HG03045 (cell line): ENCODE results near the gene CFAP20DC.
"Not testable (repeated sequence)": the region's sequence is repeated elsewhere in the genome, so short reads cannot be mapped to it uniquely, and the experiment has no call there.

Experiments
- ATAC-seq: cut with Tn5 transposase; IDR thresholded peaks from one replicate; pipeline ENCODE4 v1.9.1; 2021; ENCODE audit warnings: mild to moderate bottlenecking, moderate library complexity; ENCODE audit not compliant: unreplicated experiment

The CFAP20DC gene

GRCh38 chr3:58751235-58751634, 298.6 kb downstream of the CFAP20DC start:
- no peak for ATAC-seq

- no peak for ATAC-seq
These were observed 299.9 kb downstream of the CFAP20DC start for GRCh38 chr3:58749948-58750347.

- ATAC-seq = no peak
These were observed 301.8 kb downstream of the CFAP20DC start for GRCh38 chr3:58748024-58748423.

- ATAC-seq = no peak
These were observed 303.1 kb downstream of the CFAP20DC start for GRCh38 chr3:58746758-58747157.

GRCh38 chr3:58743296-58743695, 306.5 kb downstream of the CFAP20DC start:
- ATAC-seq = no peak

GRCh38 chr3:58742239-58742638, 307.6 kb downstream of the CFAP20DC start:
- no peak for ATAC-seq

GRCh38 chr3:58737644-58738043, 312.2 kb downstream of the CFAP20DC start:
- ATAC-seq = no peak

- no peak for ATAC-seq
These were observed 318.2 kb downstream of the CFAP20DC start for GRCh38 chr3:58731673-58732072.

- no peak for ATAC-seq
These were observed 321.1 kb downstream of the CFAP20DC start for GRCh38 chr3:58728723-58729122.

GRCh38 chr3:58725326-58725853, 324.4 kb downstream of the CFAP20DC start:
- ATAC-seq = no peak

GRCh38 chr3:58724336-58724735, 325.5 kb downstream of the CFAP20DC start:
- no peak for ATAC-seq

- no peak for ATAC-seq
These were observed 326.7 kb downstream of the CFAP20DC start for GRCh38 chr3:58723173-58723572.

- no peak for ATAC-seq
These were observed 327.3 kb downstream of the CFAP20DC start for GRCh38 chr3:58722561-58722960.

GRCh38 chr3:58720526-58720925, 329.3 kb downstream of the CFAP20DC start:
- no peak for ATAC-seq

- ATAC-seq = no peak
These were observed 330.1 kb downstream of the CFAP20DC start for GRCh38 chr3:58719684-58720083.

- ATAC-seq = no peak
These were observed 336.0 kb downstream of the CFAP20DC start for GRCh38 chr3:58713715-58714401.

- no peak for ATAC-seq
These were observed 338.0 kb downstream of the CFAP20DC start for GRCh38 chr3:58711871-58712270.

GRCh38 chr3:58708983-58709382, 340.8 kb downstream of the CFAP20DC start:
- not testable (repeated sequence) for ATAC-seq

GRCh38 chr3:58708116-58708791, 341.6 kb downstream of the CFAP20DC start:
- no peak for ATAC-seq

GRCh38 chr3:58707390-58707930, 342.4 kb downstream of the CFAP20DC start:
- no peak for ATAC-seq

GRCh38 chr3:58706395-58707167, 343.2 kb downstream of the CFAP20DC start:
- ATAC-seq = no peak
